Endodermal cell (in vitro differentiated cells): ENCODE measurements around the gene KIAA0930. TPM values are rescaled to one million over a fixed set of nuclear protein-coding genes. Genes with fewer than 3 reads are reported as not detected.
"Not testable (repeated sequence)": the region's sequence is repeated elsewhere in the genome, so short reads cannot be mapped to it uniquely, and the experiment has no call there.

Experiments
- DNase-seq: peaks from one replicate; pipeline ENCODE4 v3.0.0-alpha.2; 2017
- H3K27ac ChIP-seq: 2 replicates; pipeline ENCODE4 v1.5.1; 2013; ENCODE audit warnings: mild to moderate bottlenecking, low read depth, low read length, moderate library complexity
- H3K27me3 ChIP-seq: 2 replicates; pipeline ENCODE4 v1.6.1; 2013; ENCODE audit warnings: mild to moderate bottlenecking, low read length, moderate library complexity; ENCODE audit not compliant: insufficient read depth, control insufficient read depth, poor library complexity, severe bottlenecking
- H3K36me3 ChIP-seq: 2 replicates; pipeline ENCODE4 v1.7.0; 2013; ENCODE audit warnings: mild to moderate bottlenecking, low read length, moderate library complexity; ENCODE audit not compliant: control insufficient read depth, insufficient read depth
- H3K4me1 ChIP-seq: one replicate; pipeline ENCODE4 v1.7.0; 2013; ENCODE audit warnings: low read length; ENCODE audit not compliant: control insufficient read depth, insufficient read depth
- H3K4me3 ChIP-seq: 2 replicates; pipeline ENCODE4 v1.5.1; 2013; ENCODE audit warnings: mild to moderate bottlenecking, low read length, moderate library complexity
- H3K9ac ChIP-seq: 2 replicates; pipeline ENCODE4 v1.6.1; 2013; ENCODE audit warnings: mild to moderate bottlenecking, low read length, moderate library complexity; ENCODE audit not compliant: poor library complexity, severe bottlenecking; ENCODE audit errors: extremely low read depth
- H3K9me3 ChIP-seq: 2 replicates; pipeline ENCODE4 v1.6.1; 2013; ENCODE audit warnings: mild to moderate bottlenecking, low read length, moderate library complexity; ENCODE audit not compliant: control insufficient read depth
- H3K27ac Mint-ChIP-seq: 2 replicates; pipeline ENCODE4 v1.8.0; 2020; ENCODE audit warnings: mixed read lengths
- H3K27me3 Mint-ChIP-seq: 2 replicates; pipeline ENCODE4 v1.8.0; 2021; ENCODE audit warnings: mild to moderate bottlenecking, mixed read lengths; ENCODE audit not compliant: insufficient read depth
- H3K36me3 Mint-ChIP-seq: 2 replicates; pipeline ENCODE4 v1.8.0; 2020; ENCODE audit warnings: low read depth, mixed read lengths
- H3K4me1 Mint-ChIP-seq: 2 replicates; pipeline ENCODE4 v1.8.0; 2020; ENCODE audit warnings: mixed read lengths
- H3K4me3 Mint-ChIP-seq: 2 replicates; pipeline ENCODE4 v1.8.0; 2020; ENCODE audit warnings: mild to moderate bottlenecking, moderate library complexity, mixed read lengths
- H3K9me3 Mint-ChIP-seq: 2 replicates; pipeline ENCODE4 v1.8.0; 2020; ENCODE audit warnings: mild to moderate bottlenecking, mixed read lengths
- CTCF ChIP-seq: fragments of 200-600 bp; sonication (generic); conservative IDR thresholded peaks from 2 replicates; pipeline ENCODE4 v1.5.0; 2021; ENCODE audit warnings: antibody characterized with exemption, mild to moderate bottlenecking
- WGBS, 2 experiments: methylation state at CpG; one replicate each; pipeline versions ENCODE4 v1.1.5 to v1.1.7; 2013; ENCODE audit warnings: missing lambda C conversion rate in 2 of 2, mixed read lengths in 1 of 2; ENCODE audit not compliant: insufficient coverage in 1 of 2, insufficient read length in 1 of 2; 5-methylcytosine and 5-hydroxymethylcytosine counted together
- total RNA-seq, 2 donors: library from RNA; stranded (reverse); fragmentation: NEBNext Ultra II Directional in 1 of 2; extraction: Animal tissue kit (Norgen Biotek cat#: 25700) in 1 of 2; gene quantifications; 2 replicates in 1 of 2; 3 replicates in 1 of 2; pipeline ENCODE4 v1.2.1, GENCODE V29; 2021

Gene KIAA0930
- total RNA-seq, 2 donors from 2014 or later, result 36.2 to 47.8 TPM

DNA sequence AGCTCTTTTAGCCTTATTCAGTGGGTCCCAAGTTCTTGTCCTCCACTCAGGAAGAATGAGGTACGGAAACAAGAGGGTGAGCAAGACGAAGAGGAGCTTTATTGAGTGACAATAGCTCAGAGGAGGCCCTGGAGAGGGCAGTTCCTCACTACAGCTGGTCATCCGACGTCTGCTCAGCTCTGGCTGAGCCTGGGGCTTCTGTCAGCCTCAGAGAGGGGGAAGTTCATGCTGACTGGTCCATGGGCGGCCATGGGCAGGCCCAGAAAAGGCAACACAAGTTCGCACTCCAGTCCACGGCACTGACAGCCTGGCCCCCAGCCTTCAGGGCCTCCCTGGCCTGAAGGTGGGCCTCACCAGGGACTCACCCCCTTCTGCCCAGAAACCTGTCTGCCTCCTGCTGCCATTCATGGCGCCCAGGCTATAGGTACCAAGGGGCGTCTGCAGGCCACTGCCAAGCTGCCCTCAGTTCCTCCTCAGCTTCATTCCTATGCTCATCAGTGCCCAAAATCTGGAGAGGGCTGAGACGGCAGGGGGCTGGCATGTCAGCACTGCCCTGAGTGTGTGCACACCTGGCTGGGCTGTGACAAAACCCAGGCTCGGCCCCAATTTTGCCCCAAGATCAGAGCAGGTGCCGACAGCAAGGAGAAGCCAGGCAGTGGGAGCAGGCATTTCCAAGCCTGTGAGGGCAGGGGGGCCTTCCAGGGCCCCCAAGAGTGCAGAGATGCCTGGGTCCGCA is 21.7 kb upstream of the KIAA0930 start:
- no peak overlapping the region for H3K27ac Mint-ChIP-seq
- 88 to 91% methylated on average over 9 to 13 of the region's 13 CpGs for WGBS, 2 experiments
- H3K9ac ChIP-seq, result no peak overlapping the region

DNA sequence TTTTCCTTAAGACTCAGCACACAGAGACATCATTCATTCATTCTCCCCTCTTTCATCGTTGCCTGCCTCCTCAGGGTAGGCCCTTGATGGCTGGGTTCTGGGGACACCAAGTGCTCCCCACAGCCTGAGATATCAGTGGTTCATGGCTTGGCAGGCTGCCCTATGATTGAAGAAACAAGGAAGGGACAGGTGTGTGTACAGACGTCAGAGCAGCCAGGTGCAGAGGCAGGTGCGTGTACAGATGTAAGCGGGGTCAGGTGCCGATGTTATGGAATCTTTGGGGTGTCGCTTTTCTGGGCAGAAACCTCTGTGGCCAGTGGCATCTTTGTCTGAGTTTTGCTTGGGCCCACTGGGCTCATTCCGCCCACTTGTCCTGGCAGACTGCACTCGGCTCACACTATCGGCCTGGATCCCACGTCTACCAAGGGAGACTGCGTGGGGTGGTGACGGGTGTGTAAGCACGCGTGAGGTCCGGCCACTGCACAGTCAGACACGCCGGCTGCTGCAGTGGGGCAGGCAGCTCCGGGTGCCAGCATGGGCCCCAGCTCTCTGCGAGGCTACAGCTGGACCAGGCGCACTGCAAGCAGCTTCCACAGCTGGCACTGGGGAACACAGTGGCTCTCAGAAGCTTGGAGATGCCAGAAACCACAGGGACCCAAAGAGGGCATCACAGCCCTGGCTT is 20.9 kb upstream of the KIAA0930 start:
- Mint-ChIP-seq H3K4me1 (no peaks in the 10 kb centered on the region), H3K4me3 (no peak overlapping the region), H3K9me3 (peaks cover 9% of the 10 kb centered on the region), H3K27me3 (peaks cover 9% of the 10 kb centered on the region), H3K27ac (no peak overlapping the region), H3K36me3 (no peaks in the 10 kb centered on the region)
- no peak overlapping the region for H3K27ac ChIP-seq
- no peaks in the 10 kb centered on the region for H3K4me1 ChIP-seq
- 93 to 98% methylated on average over 18 to 20 of the region's 20 CpGs for WGBS, 2 experiments
- no peak for DNase-seq
- H3K9ac ChIP-seq, result no peak overlapping the region
- H3K9me3 ChIP-seq, result no peaks in the 10 kb centered on the region
- TF ChIP-seq CTCF, result no peak
- H3K4me3 ChIP-seq, result no peak overlapping the region
- no peaks in the 10 kb centered on the region for H3K36me3 ChIP-seq
- no peaks in the 10 kb centered on the region for H3K27me3 ChIP-seq

More for the DNA sequence above, 21.7 kb upstream of the KIAA0930 start:
- Mint-ChIP-seq H3K4me3 (no peak overlapping the region), H3K36me3 (no peaks in the 10 kb centered on the region), H3K4me1 (no peaks in the 10 kb centered on the region), H3K27me3 (peaks cover 9% of the 10 kb centered on the region), H3K9me3 (peaks cover 6% of the 10 kb centered on the region)
- H3K27ac ChIP-seq, result no peak overlapping the region
- no peak overlapping the region for H3K4me3 ChIP-seq
- H3K27me3 ChIP-seq, result no peaks in the 10 kb centered on the region
- TF ChIP-seq CTCF, result no peak
- no peaks in the 10 kb centered on the region for H3K9me3 ChIP-seq
- no peak for DNase-seq
- no peaks in the 10 kb centered on the region for H3K36me3 ChIP-seq
- no peaks in the 10 kb centered on the region for H3K4me1 ChIP-seq

- not testable (repeated sequence) for DNase-seq, H3K27me3 Mint-ChIP-seq
Observed at GRCh38 chr22:45260395-45260759, 19.7 kb upstream of the KIAA0930 start.

More at GRCh38 chr22:45260395-45260759, 19.7 kb upstream of the KIAA0930 start:
- H3K4me1 Mint-ChIP-seq, H3K36me3 Mint-ChIP-seq, H3K9ac ChIP-seq, H3K9me3 Mint-ChIP-seq, H3K9me3 ChIP-seq, H3K27ac ChIP-seq, H3K4me3 ChIP-seq, H3K27me3 ChIP-seq, H3K27ac Mint-ChIP-seq, H3K36me3 ChIP-seq, H3K4me3 Mint-ChIP-seq, H3K4me1 ChIP-seq: not testable (repeated sequence)
- WGBS, 2 experiments, result 90 to 92% methylated on average over 7 to 9 of the region's 9 CpGs
